ENCODE measurements around the gene ISM1. TPM values are rescaled to one million over a fixed set of nuclear protein-coding genes. Genes with fewer than 3 reads are reported as not detected.

The ISM1 gene
- total and polyA plus RNA-seq, 7 donors, result 0.56 to 1.8 (median 0.99) TPM

GRCh38 chr20:13296070-13296469, 75.0 kb downstream of the ISM1 start:
- H3K9me3 ChIP-seq, result no peaks in the 10 kb centered on the region
- WGBS, 3 donors, result 56 to 76% (median 64%) methylated on average over 4 of the region's 4 CpGs
- TF ChIP-seq, protein P1, sequence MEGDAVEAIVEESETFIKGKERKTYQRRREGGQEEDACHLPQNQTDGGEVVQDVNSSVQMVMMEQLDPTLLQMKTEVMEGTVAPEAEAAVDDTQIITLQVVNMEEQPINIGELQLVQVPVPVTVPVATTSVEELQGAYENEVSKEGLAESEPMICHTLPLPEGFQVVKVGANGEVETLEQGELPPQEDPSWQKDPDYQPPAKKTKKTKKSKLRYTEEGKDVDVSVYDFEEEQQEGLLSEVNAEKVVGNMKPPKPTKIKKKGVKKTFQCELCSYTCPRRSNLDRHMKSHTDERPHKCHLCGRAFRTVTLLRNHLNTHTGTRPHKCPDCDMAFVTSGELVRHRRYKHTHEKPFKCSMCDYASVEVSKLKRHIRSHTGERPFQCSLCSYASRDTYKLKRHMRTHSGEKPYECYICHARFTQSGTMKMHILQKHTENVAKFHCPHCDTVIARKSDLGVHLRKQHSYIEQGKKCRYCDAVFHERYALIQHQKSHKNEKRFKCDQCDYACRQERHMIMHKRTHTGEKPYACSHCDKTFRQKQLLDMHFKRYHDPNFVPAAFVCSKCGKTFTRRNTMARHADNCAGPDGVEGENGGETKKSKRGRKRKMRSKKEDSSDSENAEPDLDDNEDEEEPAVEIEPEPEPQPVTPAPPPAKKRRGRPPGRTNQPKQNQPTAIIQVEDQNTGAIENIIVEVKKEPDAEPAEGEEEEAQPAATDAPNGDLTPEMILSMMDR (IDR thresholded peaks at IDR 0.05), result no peak
- H3K4me1 ChIP-seq, result no peaks in the 10 kb centered on the region
- no peak overlapping the region for H3K4me3 ChIP-seq
- intact Hi-C loops (cut with DNase I), result no loop called here
- H3K36me3 ChIP-seq (ENCODE audit: insufficient read depth in 1 of 2, low read depth in 1 of 2), result no peaks in the 10 kb centered on the region
- no peak for DNase-seq
- H3K27ac ChIP-seq, result no peak overlapping the region
- H3K27me3 ChIP-seq (ENCODE audit: insufficient read depth in 3 of 3, low read length in 2 of 3), result no peaks in the 10 kb centered on the region
- ATAC-seq, result no peak

DNA sequence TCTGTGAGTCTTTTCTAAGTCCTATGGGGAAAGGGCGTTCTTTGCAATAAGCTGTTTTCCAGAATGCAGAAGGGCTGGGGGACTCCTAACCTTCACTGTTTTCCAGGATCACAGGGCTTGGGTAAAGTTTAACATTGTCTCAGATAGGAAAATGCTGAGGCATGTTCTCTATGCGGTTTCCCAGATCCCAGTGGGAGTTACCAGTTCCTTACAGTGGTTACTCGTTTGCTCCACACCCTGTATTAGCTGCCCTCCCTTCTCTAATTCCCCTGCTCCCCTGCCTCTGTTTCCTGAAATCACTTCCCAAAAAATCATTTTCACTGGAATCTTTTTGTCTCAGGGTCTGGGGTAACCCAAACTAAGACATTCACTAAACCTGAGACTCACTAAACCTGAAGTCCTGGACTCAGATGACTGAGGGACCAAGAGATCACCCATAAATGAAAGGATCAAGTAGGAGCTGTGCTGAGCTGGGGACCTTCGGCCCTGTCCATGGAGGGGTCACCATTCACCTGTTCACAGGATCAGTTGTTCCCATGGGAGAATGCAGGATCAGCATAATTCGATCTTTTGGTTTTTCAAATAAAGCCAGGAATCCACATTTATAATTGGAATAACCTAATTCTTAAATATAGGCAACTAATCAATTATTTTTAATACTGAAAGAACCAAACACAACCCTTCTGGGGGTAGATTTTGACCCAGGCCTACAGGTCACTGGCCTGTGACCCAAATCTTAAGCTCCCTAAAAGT, 76.2 kb downstream of the ISM1 start:
- WGBS, 3 donors, result 66 to 72% (median 72%) methylated on average over 5 of the region's 5 CpGs
- intact Hi-C loops (cut with DNase I), result no loop called here
- Histone ChIP-seq H3K27ac (no peak overlapping the region), H3K36me3 (ENCODE audit: insufficient read depth in 1 of 2, low read depth in 1 of 2) (no peaks in the 10 kb centered on the region), H3K9me3 (no peaks in the 10 kb centered on the region), H3K27me3 (ENCODE audit: insufficient read depth in 3 of 3, low read length in 2 of 3) (no peaks in the 10 kb centered on the region), H3K4me3 (no peak overlapping the region), H3K4me1 (no peaks in the 10 kb centered on the region)
- no peak for ATAC-seq
- TF ChIP-seq, protein P1 (IDR thresholded peaks at IDR 0.05), result no peak
- no peak for DNase-seq

DNA sequence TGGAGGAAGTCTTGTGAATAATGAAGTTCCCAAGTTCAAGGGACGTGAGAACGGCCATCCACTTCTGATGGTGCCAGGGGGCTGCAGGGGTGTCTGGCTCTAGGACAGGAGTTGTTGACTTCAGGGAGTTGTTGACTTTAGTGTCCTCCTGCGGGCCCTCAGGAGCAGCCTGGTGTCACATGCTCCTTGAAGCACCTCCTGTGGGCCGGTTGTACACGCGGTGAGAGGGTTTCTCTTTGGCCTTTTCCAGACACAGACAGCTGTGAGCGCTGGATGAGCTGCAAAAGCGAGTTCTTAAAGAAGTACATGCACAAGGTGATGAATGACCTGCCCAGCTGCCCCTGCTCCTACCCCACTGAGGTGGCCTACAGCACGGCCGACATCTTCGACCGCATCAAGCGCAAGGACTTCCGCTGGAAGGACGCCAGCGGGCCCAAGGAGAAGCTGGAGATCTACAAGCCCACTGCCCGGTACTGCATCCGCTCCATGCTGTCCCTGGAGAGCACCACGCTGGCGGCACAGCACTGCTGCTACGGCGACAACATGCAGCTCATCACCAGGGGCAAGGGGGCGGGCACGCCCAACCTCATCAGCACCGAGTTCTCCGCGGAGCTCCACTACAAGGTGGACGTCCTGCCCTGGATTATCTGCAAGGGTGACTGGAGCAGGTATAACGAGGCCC, 77.8 kb downstream of the ISM1 start:
- TF ChIP-seq, protein P1 (IDR thresholded peaks at IDR 0.05), result no peak
- intact Hi-C loops (cut with DNase I), result no loop called here
- ATAC-seq (no peak), DNase-seq (no peak)
- Histone ChIP-seq H3K27ac (no peak overlapping the region), H3K27me3 (ENCODE audit: insufficient read depth in 3 of 3, low read length in 2 of 3) (no peaks in the 10 kb centered on the region), H3K36me3 (ENCODE audit: insufficient read depth in 1 of 2, low read depth in 1 of 2) (no peaks in the 10 kb centered on the region), H3K4me3 (no peak overlapping the region), H3K9me3 (no peaks in the 10 kb centered on the region), H3K4me1 (no peaks in the 10 kb centered on the region)
- WGBS, 3 donors, result 92 to 93% (median 93%) methylated on average over 29 of the region's 29 CpGs

DNA sequence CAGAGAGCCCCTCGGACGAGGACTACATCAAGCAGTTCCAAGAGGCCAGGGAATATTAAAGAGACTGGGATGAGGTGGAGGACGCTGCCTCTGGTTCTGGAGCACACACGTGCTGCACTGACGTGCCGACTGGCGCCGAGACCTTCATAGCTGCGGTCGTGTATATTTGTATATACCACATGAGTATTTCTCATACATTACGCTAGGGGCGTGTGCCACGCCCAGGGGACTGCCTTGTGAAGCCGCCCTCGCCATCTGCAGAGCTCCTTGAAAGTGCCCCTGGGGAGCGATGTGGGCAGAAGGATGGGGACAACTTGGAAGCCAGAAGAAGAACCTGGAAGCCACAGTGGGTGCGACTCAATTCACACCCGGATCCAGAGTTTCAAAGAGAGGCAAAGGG, 78.3 kb downstream of the ISM1 start:
- TF ChIP-seq, protein P1 (IDR thresholded peaks at IDR 0.05), result no peak
- Histone ChIP-seq H3K27ac (no peak overlapping the region), H3K4me3 (no peak overlapping the region), H3K9me3 (no peaks in the 10 kb centered on the region), H3K36me3 (ENCODE audit: insufficient read depth in 1 of 2, low read depth in 1 of 2) (no peaks in the 10 kb centered on the region), H3K4me1 (no peaks in the 10 kb centered on the region), H3K27me3 (ENCODE audit: insufficient read depth in 3 of 3, low read length in 2 of 3) (no peaks in the 10 kb centered on the region)
- ATAC-seq, result no peak
- 93 to 95% (median 94%) methylated on average over 18 of the region's 18 CpGs for WGBS, 3 donors
- no peak for DNase-seq
- intact Hi-C loops (cut with DNase I), result no loop called here

Data from psoas muscle (tissue), 8 donors.